ENCODE measurements around the gene RNF130.

RNF130 gene

GRCh38 chr5:180010636-180011035 lies 60.9 kb downstream of the RNF130 start:
- TF ChIP-seq RAD21 (IDR thresholded peaks at IDR 0.05; ENCODE audit: low read depth) (no peak), REST (IDR thresholded peaks at IDR 0.05; ENCODE audit: low read depth) (no peak), USF1 (IDR thresholded peaks at IDR 0.05) (no peak), EGR1 (IDR thresholded peaks at IDR 0.05) (no peak), ZBTB7A (IDR thresholded peaks at IDR 0.05; ENCODE audit: low read depth) (no peak), YY1 (IDR thresholded peaks at IDR 0.05; ENCODE audit: low read depth) (no peak), TEAD4 (IDR thresholded peaks at IDR 0.05) (no peak), EP300 (IDR thresholded peaks at IDR 0.05; ENCODE audit: borderline replicate concordance) (no peak), NFIC (IDR thresholded peaks at IDR 0.05) (no peak), FOXM1 (IDR thresholded peaks at IDR 0.05; ENCODE audit: borderline replicate concordance, low read depth) (no peak), CEBPB (IDR thresholded peaks at IDR 0.05) (no peak), TAF1 (IDR thresholded peaks at IDR 0.05; ENCODE audit: low read depth) (no peak), TCF12 (IDR thresholded peaks at IDR 0.05; ENCODE audit: low read depth) (no peak), CREB1 (IDR thresholded peaks at IDR 0.05; ENCODE audit: low read depth) (no peak), MAX (IDR thresholded peaks at IDR 0.05) (no peak)

GRCh38 chr5:180009581-180009980 lies 62.0 kb downstream of the RNF130 start:
- TF ChIP-seq CEBPB (IDR thresholded peaks at IDR 0.05): no peak
- no peak for TF ChIP-seq CREB1 (IDR thresholded peaks at IDR 0.05; ENCODE audit: low read depth)
- TF ChIP-seq RAD21 (IDR thresholded peaks at IDR 0.05; ENCODE audit: low read depth): no peak

GRCh38 chr5:180008433-180008832 lies 63.1 kb downstream of the RNF130 start:
- no peak for TF ChIP-seq REST (IDR thresholded peaks at IDR 0.05; ENCODE audit: low read depth)
- TF ChIP-seq CEBPB (IDR thresholded peaks at IDR 0.05): no peak
- TF ChIP-seq MAX (IDR thresholded peaks at IDR 0.05): no peak
- TF ChIP-seq NFIC (IDR thresholded peaks at IDR 0.05): no peak
- TF ChIP-seq TAF1 (IDR thresholded peaks at IDR 0.05; ENCODE audit: low read depth): no peak
- no peak for TF ChIP-seq TCF12 (IDR thresholded peaks at IDR 0.05; ENCODE audit: low read depth)
- TF ChIP-seq CREB1 (IDR thresholded peaks at IDR 0.05; ENCODE audit: low read depth): no peak
- TF ChIP-seq EP300 (IDR thresholded peaks at IDR 0.05; ENCODE audit: borderline replicate concordance): no peak
- no peak for TF ChIP-seq USF1 (IDR thresholded peaks at IDR 0.05)
- TF ChIP-seq TEAD4 (IDR thresholded peaks at IDR 0.05): no peak
- no peak for TF ChIP-seq ZBTB7A (IDR thresholded peaks at IDR 0.05; ENCODE audit: low read depth)

- TF ChIP-seq REST (IDR thresholded peaks at IDR 0.05; ENCODE audit: low read depth): no peak
- no peak for TF ChIP-seq TCF12 (IDR thresholded peaks at IDR 0.05; ENCODE audit: low read depth)
- no peak for TF ChIP-seq NFIC (IDR thresholded peaks at IDR 0.05)
- no peak for TF ChIP-seq TAF1 (IDR thresholded peaks at IDR 0.05; ENCODE audit: low read depth)
- no peak for TF ChIP-seq MAX (IDR thresholded peaks at IDR 0.05)
- TF ChIP-seq RAD21 (IDR thresholded peaks at IDR 0.05; ENCODE audit: low read depth): no peak
- TF ChIP-seq FOXM1 (IDR thresholded peaks at IDR 0.05; ENCODE audit: borderline replicate concordance, low read depth): no peak
Measured at GRCh38 chr5:180007582-180007981, 64.0 kb downstream of the RNF130 start.

- TF ChIP-seq FOXM1 (IDR thresholded peaks at IDR 0.05; ENCODE audit: borderline replicate concordance, low read depth) (no peak), NFIC (IDR thresholded peaks at IDR 0.05) (no peak), EP300 (IDR thresholded peaks at IDR 0.05; ENCODE audit: borderline replicate concordance) (no peak), USF1 (IDR thresholded peaks at IDR 0.05) (no peak), ZBTB7A (IDR thresholded peaks at IDR 0.05; ENCODE audit: low read depth) (no peak), REST (IDR thresholded peaks at IDR 0.05; ENCODE audit: low read depth) (no peak), EGR1 (IDR thresholded peaks at IDR 0.05) (no peak), RAD21 (IDR thresholded peaks at IDR 0.05; ENCODE audit: low read depth) (no peak), CREB1 (IDR thresholded peaks at IDR 0.05; ENCODE audit: low read depth) (no peak), MAX (IDR thresholded peaks at IDR 0.05) (no peak), TCF12 (IDR thresholded peaks at IDR 0.05; ENCODE audit: low read depth) (no peak), TAF1 (IDR thresholded peaks at IDR 0.05; ENCODE audit: low read depth) (no peak), TEAD4 (IDR thresholded peaks at IDR 0.05) (no peak), YY1 (IDR thresholded peaks at IDR 0.05; ENCODE audit: low read depth) (no peak), CEBPB (IDR thresholded peaks at IDR 0.05) (no peak)
Measured at GRCh38 chr5:180006141-180006540, 65.4 kb downstream of the RNF130 start.
